Activated T-helper 2 cell treated with anti-CD3 and anti-CD28 coated beads, Interferon-gamma antibody, Interleukin-2, Interleukin-4, amounts not matched to agents 10 μg/mL and 5 μg/mL and 100 μg/mL, durations not matched to agents 14 hours and 24 hours and 36 hours (primary cell): ENCODE measurements around the gene MSTN. TPM values are rescaled to one million over a fixed set of nuclear protein-coding genes. Genes with fewer than 3 reads are reported as not detected.

ENCODE experiments used
- DNase-seq: peaks from one replicate; pipeline ENCODE4 v3.0.0; 2021; ENCODE audit warnings: low spot score
- H3K27ac Mint-ChIP-seq: one replicate; pipeline ENCODE4 v1.8.0; 2021; ENCODE audit warnings: mixed read lengths
- H3K27me3 Mint-ChIP-seq: one replicate; pipeline ENCODE4 v1.8.0; 2021; ENCODE audit warnings: low read depth, mixed read lengths
- H3K36me3 Mint-ChIP-seq: one replicate; pipeline ENCODE4 v1.8.0; 2021; ENCODE audit warnings: low read depth, mixed read lengths
- H3K4me1 Mint-ChIP-seq: one replicate; pipeline ENCODE4 v1.8.0; 2021; ENCODE audit warnings: low read depth, mixed read lengths
- H3K4me3 Mint-ChIP-seq: one replicate; pipeline ENCODE4 v1.8.0; 2021; ENCODE audit warnings: low read depth, mild to moderate bottlenecking, moderate library complexity, mixed read lengths
- H3K9me3 Mint-ChIP-seq: one replicate; pipeline ENCODE4 v1.8.0; 2021; ENCODE audit warnings: mixed read lengths
- intact Hi-C: fragments of 100-400 bp; cut with micrococcal nuclease; formaldehyde crosslinking; loops from one replicate; pipeline ENCODE4 v1.15.1; 2023
- total RNA-seq: library from RNA; stranded (reverse); gene quantifications from 2 replicates; pipeline ENCODE4 v1.2.3, GENCODE V29; 2022

The MSTN gene
- total RNA-seq, 1 donor from 2014 or later = not detected

GRCh38 chr2:190090148-190090547 lies 27.6 kb upstream of the MSTN start:
- Mint-ChIP-seq H3K27ac (no peak overlapping the region), H3K4me1 (no peaks in the 10 kb centered on the region), H3K9me3 (no peaks in the 10 kb centered on the region), H3K27me3 (peaks cover 3% of the 10 kb centered on the region), H3K36me3 (no peaks in the 10 kb centered on the region), H3K4me3 (no peak overlapping the region)
- no peak for DNase-seq
- intact Hi-C loops = no loop called here

DNA sequence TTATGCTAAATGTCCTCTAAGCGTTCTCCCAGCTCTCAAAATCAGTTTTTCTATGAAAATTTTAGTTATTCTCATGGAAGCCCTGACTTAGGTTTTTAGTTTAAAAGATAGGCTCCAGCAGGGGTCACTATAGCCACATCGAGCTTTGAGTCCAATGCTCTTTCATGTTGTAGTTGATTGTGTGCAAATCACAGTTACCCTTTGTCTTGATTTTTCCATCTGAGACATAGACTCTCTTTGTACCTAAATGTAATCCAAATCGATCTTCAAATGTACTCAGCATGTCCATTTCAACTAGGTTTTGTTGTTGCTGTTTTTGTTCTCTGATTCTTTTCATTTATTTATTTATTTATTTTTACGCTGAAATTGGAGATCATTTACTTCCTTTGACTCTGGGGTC lies 26.4 kb upstream of the MSTN start:
- no peak overlapping the region for H3K27ac Mint-ChIP-seq
- no peak overlapping the region for H3K4me3 Mint-ChIP-seq
- intact Hi-C loops = loop anchor here (1.0 to 2.0 kb wide), 4 partner anchors 188 to 716 kb away; no protein-coding TSS in a partner anchor
- no peaks in the 10 kb centered on the region for H3K36me3 Mint-ChIP-seq
- no peaks in the 10 kb centered on the region for H3K9me3 Mint-ChIP-seq
- H3K27me3 Mint-ChIP-seq = peaks cover 3% of the 10 kb centered on the region
- no peaks in the 10 kb centered on the region for H3K4me1 Mint-ChIP-seq
- DNase-seq = no peak

DNA sequence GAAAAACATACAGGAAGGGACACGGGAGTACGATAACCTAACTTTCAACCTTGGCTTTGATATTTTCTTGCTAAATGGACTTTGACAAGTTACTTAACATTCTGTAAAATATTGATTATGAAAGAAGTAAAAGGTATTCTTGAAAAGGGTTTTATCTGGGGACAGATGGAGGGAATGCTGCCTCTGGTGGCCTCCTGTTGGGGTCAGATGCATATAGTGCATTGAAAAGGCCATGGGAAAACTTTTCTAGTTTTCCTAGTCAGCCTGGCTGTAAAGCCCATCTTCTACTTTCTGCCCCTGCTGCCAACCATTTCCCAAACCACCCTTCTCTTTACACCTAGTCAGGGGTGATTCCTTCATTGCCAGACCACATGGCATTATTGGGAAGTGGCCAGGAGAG lies 22.2 kb upstream of the MSTN start:
- Mint-ChIP-seq H3K9me3 (no peaks in the 10 kb centered on the region), H3K27ac (no peak overlapping the region), H3K4me3 (no peak overlapping the region), H3K27me3 (peaks cover 9% of the 10 kb centered on the region), H3K4me1 (no peaks in the 10 kb centered on the region), H3K36me3 (no peaks in the 10 kb centered on the region)
- intact Hi-C loops = no loop called here
- no peak for DNase-seq

DNA sequence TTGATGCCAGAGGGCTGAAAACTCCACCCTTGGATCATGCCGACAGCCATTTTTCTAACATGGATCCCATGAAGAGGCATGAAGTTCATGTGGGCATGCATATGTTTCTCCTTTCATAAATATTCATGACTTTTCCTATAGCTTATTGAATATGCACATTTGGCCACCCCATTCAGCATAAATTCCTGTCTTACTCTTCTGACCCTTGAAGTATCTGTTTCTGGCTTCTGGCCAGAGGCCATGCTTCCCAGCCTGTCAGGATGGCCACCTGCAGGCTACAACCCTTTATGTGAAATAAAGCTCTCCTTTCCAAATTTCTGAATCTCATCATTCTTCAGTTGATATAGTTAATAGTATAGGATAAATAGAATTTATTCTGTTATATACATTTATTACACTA lies 19.6 kb upstream of the MSTN start:
- Mint-ChIP-seq H3K36me3 (no peaks in the 10 kb centered on the region), H3K27me3 (peaks cover 16% of the 10 kb centered on the region), H3K4me3 (no peak overlapping the region), H3K9me3 (no peaks in the 10 kb centered on the region), H3K4me1 (peaks cover 3% of the 10 kb centered on the region), H3K27ac (no peak overlapping the region)
- intact Hi-C loops = no loop called here
- DNase-seq = no peak

GRCh38 chr2:190080527-190081049 lies 18.1 kb upstream of the MSTN start:
- no peak for DNase-seq
- no peaks in the 10 kb centered on the region for H3K36me3 Mint-ChIP-seq
- peaks cover 3% of the 10 kb centered on the region for H3K4me1 Mint-ChIP-seq
- intact Hi-C loops = no loop called here
- H3K9me3 Mint-ChIP-seq = no peaks in the 10 kb centered on the region
- H3K27ac Mint-ChIP-seq = no peak overlapping the region
- H3K27me3 Mint-ChIP-seq = peaks cover 25% of the 10 kb centered on the region
- H3K4me3 Mint-ChIP-seq = no peak overlapping the region

- Mint-ChIP-seq H3K4me3 (no peak overlapping the region), H3K36me3 (no peaks in the 10 kb centered on the region), H3K27ac (no peak overlapping the region), H3K4me1 (peaks cover 3% of the 10 kb centered on the region), H3K9me3 (no peaks in the 10 kb centered on the region), H3K27me3 (peaks cover 32% of the 10 kb centered on the region)
- intact Hi-C loops = no loop called here
- DNase-seq = no peak
Observed at GRCh38 chr2:190079160-190079559, 16.6 kb upstream of the MSTN start.

DNA sequence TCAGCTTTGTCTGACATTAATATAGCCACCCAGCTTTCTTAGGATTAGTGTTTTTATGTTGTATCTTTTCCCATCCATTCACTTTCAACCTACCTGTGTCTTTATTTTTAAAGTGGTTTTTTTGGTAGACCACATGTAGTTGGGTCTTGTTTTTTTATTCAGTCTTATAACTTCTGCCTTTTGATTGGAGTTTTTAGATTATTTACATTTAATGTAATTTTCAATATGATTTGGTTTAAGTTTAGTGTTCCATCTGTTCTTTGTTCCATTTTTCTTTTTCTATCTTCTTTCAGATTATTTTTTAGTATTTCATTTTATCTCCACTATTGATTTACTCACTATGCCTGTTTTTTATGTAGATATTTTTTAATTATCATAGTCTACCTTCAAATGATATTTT lies 13.1 kb upstream of the MSTN start:
- Mint-ChIP-seq H3K4me1 (peaks cover 3% of the 10 kb centered on the region), H3K27ac (no peak overlapping the region), H3K27me3 (peaks cover 29% of the 10 kb centered on the region), H3K36me3 (no peaks in the 10 kb centered on the region), H3K9me3 (no peaks in the 10 kb centered on the region), H3K4me3 (no peak overlapping the region)
- no peak for DNase-seq
- intact Hi-C loops = no loop called here

DNA sequence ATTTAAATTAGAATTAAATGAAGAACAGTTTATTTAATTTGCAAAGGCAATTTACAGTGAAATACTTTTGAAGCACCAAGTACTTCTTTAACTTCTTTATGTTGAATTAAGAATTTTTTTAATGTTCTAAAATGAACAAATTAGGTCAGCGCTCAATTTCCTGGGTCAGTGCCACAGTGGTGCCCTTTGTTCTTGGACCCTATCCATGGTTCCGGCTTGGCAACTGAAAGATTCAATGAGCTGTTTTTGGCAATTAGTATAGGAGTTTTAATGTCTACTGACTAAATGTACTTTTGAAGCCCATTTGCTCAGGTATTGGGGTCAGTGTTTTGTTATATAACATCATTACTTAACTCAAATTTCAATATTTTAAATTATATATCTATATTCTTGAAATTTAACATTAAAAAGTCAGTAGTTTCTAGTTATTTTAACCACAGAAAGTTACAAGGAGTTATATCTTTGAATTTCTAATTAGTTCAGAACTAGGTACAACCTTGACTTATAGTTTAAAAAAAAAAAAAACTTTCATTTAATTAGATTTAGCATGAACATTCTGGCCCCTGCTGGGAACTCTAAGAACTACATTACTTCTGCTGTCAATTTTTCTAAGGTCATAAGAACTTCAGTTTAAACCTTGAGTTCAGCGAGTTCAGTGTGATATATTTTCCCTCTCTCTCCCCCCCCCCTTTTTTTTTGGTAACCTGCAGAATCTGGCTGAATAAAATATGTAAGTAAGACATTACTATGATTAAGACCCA lies 7.6 kb upstream of the MSTN start:
- DNase-seq = no peak
- Mint-ChIP-seq H3K9me3 (no peaks in the 10 kb centered on the region), H3K36me3 (no peaks in the 10 kb centered on the region), H3K4me3 (no peak overlapping the region), H3K27me3 (peaks cover 10% of the 10 kb centered on the region), H3K4me1 (peaks cover 2% of the 10 kb centered on the region), H3K27ac (no peak overlapping the region)
- intact Hi-C loops = loop anchor here (2.0 to 5.0 kb wide), 3 partner anchors 273 to 409 kb away; partner anchors contain the start of gene ASNSD1

GRCh38 chr2:190068764-190069163 lies 6.2 kb upstream of the MSTN start:
- Mint-ChIP-seq H3K4me1 (peaks cover 2% of the 10 kb centered on the region), H3K27ac (no peak overlapping the region), H3K9me3 (no peaks in the 10 kb centered on the region), H3K4me3 (no peak overlapping the region), H3K27me3 (peaks cover 9% of the 10 kb centered on the region), H3K36me3 (no peaks in the 10 kb centered on the region)
- no peak for DNase-seq
- intact Hi-C loops = loop anchor here (5.0 kb wide), 2 partner anchors 271 to 316 kb away; no protein-coding TSS in a partner anchor

DNA sequence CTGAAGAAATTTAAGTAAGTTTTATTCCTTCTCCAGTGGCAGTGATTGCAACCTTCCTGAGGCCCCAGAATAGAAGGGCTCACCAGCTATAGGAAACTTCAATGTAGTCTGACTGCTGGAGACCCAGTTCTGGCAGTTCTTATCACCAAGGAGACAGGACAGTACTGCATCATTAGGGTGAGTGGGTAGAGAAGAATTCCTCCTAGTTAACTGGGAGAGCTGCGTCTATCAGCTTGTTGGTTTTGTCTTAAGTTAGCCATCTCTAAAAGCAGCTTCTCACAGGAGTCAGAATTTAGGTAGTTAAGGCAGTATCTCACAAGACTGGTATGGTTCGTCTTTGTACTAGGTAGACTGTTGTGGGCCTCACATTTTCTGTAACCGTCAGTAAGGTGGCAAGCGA lies 3.3 kb upstream of the MSTN start:
- Mint-ChIP-seq H3K27ac (no peak overlapping the region), H3K27me3 (peaks cover 11% of the 10 kb centered on the region), H3K4me1 (peaks cover 2% of the 10 kb centered on the region), H3K36me3 (no peaks in the 10 kb centered on the region), H3K4me3 (no peak overlapping the region), H3K9me3 (no peaks in the 10 kb centered on the region)
- DNase-seq = no peak
- intact Hi-C loops = loop anchor here (5.0 kb wide), 2 partner anchors 269 to 314 kb away; no protein-coding TSS in a partner anchor

DNA sequence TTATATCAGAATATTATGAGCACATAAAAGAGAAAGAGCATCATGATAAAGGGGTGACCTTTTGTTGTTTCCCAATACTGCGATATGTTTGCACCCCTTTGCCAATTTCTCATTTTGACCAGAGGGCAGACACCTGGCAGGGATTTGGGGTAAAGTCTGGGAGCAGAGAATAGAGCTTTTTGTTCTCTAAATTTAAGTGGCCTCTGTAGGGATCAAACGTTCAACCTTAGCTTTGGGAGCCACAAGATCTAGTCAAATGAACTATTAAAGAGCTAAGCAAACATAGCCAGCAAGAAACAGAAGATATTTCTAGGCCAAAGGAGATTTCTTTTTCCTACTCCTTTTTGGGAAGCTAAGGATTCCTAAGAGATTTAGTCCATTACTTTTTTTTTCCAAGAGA lies 1.1 kb upstream of the MSTN start:
- intact Hi-C loops = no loop called here
- Mint-ChIP-seq H3K4me3 (no peak overlapping the region), H3K9me3 (no peaks in the 10 kb centered on the region), H3K27ac (no peak overlapping the region), H3K4me1 (no peaks in the 10 kb centered on the region), H3K27me3 (peaks cover 11% of the 10 kb centered on the region), H3K36me3 (no peaks in the 10 kb centered on the region)
- no peak for DNase-seq

DNA sequence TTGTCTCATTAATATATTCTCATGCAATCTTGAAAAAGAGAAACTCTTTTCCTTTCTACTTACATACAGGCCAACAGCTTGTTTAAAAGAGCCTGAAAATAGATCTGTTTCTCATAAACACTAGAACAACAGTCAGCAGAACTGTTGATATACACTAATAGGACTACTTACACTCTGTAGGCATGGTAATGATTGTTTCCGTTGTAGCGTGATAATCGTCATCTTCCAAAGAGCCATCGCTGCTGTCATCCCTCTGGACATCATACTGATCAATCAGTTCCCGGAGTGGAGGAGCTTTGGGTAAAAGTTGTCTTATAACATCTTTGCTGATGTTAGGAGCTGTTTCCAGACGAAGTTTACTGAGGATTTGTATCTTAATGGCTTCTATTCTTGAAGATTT lies 476 bp downstream of the MSTN start:
- Mint-ChIP-seq H3K4me1 (no peaks in the 10 kb centered on the region), H3K9me3 (no peaks in the 10 kb centered on the region), H3K36me3 (no peaks in the 10 kb centered on the region), H3K27ac (no peak overlapping the region), H3K27me3 (peaks cover 11% of the 10 kb centered on the region), H3K4me3 (no peak overlapping the region)
- DNase-seq = no peak
- intact Hi-C loops = no loop called here

DNA sequence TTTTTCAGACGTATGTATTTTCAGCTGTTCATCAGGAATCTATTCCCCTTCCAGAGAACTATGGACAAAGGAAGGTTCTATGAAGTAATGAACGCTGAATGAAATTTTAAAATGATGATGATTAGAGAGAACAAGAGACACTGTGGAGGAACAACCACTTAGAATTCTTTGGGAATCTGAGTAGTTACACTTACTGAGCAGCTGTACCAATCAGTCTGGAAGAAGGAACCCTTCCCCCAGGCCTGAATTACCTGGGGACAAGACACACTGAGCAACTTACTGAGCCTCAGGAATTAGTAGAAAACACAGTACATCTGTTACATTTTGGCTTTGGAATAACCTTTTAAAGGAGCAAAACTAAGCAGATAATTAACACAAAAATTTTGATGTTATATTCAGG lies 1.9 kb downstream of the MSTN start:
- intact Hi-C loops = no loop called here
- H3K36me3 Mint-ChIP-seq = no peaks in the 10 kb centered on the region
- H3K4me1 Mint-ChIP-seq = no peaks in the 10 kb centered on the region
- H3K4me3 Mint-ChIP-seq = no peak overlapping the region
- no peak overlapping the region for H3K27ac Mint-ChIP-seq
- DNase-seq = no peak
- peaks cover 11% of the 10 kb centered on the region for H3K27me3 Mint-ChIP-seq
- no peaks in the 10 kb centered on the region for H3K9me3 Mint-ChIP-seq
